GM21717 (cell line): ENCODE results near the gene ZNF236.
"Not testable (repeated sequence)": the region's sequence is repeated elsewhere in the genome, so short reads cannot be mapped to it uniquely, and the experiment has no call there.

Experiments used
- ATAC-seq: cut with Tn5 transposase; IDR thresholded peaks from one replicate; pipeline ENCODE4 v1.9.1; 2021; ENCODE audit warnings: mild to moderate bottlenecking, moderate library complexity; ENCODE audit not compliant: unreplicated experiment

ZNF236 gene

DNA sequence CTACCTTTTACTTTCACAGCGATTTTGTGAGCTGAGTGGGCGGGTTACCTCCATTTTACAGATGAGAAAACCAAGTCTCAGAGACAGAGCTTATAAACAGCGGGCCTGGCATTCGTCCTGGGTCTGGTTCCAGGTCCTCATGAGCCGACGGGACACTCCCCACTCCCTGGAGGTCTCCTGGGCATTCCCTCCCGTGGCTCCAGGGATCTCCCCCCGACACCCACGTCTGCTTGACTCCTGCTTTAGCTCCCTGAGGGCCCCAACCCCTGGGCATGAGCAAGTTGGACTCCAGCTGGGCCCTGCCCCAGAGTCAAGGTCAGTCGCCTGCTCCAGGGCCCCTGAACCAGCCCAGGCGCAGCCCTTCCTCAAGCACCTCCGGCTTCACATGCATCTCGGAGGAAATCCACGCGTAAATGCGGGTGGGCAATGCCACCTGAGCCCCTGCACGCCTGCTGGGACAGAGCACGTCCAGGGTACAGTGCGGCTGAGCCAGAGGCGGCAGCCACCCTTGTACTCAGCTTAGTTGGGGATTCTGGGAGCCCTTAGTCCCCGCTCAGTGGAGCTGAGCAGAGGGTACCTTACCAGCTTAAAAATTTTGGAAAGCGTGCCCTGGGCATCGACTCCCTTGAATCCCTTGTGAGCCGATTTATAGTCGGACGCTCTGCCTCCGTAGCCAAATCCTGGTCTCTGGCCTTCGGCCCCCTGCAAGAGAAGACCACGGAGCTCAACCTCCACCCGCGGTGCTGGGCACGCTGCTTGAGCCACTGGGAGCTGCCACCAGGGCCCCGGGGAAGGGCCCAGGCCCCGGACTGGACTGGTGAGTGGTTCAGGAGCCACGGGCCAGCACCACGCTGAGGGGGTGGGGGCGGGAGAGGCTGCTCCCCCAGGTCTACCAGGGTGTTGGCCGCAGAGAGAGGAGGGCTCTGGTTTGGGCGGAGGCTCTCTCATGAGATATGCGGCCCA lies 162.1 kb downstream of the ZNF236 start:
- ATAC-seq, result no peak

DNA sequence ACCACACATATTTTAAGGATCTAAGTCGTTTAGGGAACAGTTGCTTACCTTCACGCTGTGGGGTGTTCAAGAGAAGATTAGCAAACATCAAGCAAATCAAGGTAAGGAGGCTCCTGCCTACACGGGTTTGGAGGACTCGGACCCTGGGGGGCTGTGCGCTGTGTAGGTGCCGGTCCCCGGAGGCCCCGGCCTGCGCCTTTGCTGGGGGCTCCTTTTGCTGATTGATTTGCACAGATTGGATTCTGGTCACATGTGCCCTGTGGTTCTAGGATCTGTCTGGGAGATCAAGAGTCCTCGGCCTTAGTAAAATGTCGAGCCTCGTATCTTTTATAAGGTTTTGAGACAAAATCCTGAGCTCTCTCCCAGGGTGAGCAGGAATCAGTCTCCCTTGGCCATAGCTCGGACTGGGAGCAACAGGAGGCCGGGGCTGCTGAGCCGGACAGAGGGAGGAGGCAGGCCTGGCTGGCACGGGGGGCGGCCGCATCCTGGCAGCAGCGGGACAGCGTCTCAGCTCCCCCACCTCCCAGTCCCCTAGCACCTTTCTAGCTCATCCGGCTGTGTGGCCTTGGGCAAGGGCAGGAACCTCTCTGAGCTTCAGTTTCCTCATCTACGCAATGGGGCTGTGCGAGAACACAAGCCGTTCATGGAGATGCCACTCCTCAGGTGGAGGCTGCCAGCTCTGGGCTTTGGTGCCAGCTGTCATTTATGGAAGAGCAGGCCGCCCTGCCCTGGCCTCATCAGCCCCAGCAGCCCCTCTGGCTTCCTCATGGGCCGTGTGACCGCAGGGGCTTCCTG lies 163.0 kb downstream of the ZNF236 start:
- ATAC-seq, result no peak

DNA sequence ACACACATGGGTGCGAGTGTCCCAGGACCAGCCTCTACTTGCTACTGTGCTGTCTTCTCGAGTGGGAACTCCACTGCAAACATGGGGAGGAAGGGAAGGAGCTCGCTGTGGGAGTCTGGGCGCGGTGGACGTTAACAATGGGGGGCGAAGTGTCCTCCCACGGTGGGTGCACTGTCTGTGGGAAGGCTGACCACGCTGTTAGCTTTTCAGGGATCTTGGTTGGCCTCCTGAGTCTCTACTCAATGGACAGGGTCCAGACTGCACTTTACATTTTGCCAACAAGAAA lies 163.5 kb downstream of the ZNF236 start:
- ATAC-seq, result no peak

DNA sequence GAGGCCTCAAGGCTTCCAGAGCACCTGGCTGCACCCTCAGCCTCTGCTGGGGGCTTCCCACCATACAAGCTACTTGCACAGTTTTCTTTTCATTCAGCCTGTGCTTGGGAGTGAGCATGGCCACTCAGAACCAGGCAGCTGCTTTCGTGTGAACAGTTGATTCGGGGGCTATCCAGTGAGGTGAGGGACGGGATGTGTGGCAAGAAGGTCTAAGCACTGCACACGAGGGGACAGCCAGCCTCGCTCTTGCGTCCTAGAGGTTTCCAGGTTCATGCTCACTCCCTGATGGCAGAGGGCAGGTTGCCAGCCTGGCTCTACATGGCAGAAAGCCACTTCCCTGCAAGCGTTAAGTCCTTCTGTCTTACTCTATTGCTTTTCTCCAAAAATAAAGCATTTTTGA lies 164.0 kb downstream of the ZNF236 start:
- no peak for ATAC-seq

DNA sequence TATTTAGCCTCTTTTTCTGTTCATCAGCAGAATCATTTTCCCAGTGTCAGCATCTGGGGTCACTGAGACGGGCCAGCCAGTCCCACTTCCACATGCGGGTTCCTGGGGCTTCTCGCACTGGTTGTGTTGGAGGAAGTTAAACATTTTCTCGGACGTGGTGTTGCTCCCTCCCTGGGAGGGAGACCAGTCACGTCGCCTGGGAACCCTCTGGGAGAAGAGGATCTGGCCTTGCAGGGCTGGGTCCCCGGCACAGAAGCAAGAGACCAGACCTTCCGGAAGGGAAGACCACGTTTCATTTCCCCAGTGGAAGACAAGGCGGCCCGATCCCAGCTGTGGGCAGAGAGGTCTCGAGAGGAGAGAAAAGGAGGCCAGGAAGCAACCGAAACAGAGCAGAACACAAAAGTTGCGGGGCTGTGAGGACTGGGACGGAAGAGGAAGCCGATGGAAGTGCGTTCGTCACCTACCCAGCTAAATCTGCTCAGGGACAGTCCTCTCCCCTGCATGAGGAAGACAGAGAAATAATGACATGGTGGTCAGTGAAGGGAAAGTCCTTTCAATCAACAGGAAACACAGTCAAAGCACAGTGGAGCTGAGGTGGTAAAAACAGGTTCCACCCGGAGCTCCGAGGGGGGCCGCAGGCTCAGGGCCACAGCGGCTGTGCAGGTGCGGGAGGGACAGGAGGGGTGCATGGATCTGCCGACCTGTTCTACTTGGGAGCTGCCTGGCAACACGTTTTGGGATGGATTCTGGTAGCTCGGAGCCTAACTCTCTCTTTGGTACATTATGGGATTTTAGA lies 165.9 kb downstream of the ZNF236 start:
- ATAC-seq, result no peak

DNA sequence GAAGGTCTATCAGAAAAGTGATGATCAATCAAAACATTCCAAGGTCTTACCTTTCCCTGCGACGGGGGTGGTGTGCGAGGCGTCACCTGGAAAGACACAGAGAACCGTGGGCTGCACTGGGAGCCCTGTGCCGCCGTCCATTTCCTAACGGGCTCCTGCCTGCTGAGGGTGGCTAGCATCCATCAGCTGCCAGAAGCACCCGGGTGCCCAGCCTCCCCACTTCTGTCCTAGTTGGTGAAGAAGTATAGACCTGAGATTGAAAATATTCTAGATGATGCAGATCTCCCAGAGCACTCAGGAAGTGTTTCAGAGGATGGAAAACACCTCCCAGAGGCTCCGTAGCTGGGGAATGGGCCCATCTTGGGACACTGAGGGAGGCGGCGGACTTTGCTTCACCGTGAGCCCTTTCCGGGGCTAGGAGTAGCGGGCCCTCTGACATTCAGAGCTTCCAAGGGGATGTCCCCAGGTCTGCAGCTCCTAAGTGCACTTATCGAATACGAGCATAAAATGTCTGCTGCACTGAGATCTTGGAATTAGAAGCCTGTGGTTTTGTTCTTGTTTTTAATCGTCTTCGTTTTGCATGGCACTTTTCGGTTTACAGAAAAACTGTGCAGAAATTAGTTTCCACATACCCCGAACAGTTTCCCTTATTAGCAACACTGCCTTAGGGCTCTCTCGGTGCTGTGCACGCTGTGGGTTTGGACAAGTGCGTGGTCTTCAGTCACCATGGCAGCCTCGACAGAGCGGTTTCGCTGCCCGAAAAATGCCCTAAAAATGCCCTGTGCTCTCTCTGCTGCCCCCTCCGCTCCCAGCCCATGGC lies 166.7 kb downstream of the ZNF236 start:
- ATAC-seq, result no peak

DNA sequence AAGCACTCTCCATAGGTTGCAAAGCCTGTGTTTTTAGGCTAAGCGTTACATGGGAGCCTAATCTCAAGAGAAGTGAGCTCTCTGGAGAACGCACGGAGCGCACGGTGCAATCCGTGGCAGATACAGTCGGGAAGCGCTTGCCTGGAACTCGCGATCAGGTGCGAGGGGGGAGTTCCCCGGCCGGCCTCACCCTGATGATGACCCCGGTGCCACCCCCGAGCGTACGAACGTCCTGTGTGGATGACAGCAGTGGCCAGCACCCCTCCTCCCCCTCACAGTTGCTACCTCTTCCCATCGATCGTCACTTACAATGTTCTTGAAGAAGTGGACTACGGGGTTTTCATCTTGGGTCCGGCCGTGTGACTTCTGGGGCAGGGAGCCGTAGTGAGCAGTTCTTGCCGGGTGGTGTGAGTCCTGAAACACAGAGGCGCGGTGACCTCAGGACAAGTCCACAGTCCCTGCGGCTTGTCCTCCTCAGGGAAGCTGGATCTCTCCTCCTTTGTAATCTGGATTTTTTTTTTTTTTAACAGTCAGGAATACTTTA lies 167.4 kb downstream of the ZNF236 start:
- ATAC-seq, result no peak

DNA sequence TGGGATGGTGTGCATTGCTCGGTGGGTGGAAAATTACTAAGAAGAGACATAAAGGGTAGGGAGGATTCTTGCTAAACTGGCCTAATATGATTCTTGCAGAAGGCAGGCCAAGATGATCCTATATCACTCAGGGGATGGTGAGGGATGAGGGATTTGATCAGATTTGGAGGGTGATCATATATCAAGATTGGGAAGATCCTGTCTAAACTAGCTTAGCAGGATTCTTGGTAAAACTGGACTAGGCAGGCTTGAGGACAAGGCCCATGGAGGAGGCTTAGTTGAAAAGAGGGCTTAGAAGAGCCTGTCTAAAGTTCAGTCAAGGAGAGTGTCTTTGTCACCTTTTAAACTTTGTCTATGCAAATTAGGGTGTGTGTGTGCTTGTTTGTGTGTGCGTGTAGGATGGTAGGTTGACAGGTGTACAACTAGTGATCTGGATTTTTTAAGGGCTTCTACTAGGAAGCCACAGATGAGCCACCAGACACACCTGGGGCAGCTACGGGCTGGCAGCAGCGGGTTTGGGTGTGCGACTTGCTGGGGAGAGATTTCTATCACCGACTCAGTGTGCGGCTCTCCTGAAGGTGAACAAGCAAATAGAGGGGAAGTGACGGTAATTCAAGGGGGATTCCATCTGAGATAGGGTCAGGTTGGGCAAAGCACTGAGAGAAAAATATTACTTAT lies 168.1 kb downstream of the ZNF236 start:
- not testable (repeated sequence) for ATAC-seq

DNA sequence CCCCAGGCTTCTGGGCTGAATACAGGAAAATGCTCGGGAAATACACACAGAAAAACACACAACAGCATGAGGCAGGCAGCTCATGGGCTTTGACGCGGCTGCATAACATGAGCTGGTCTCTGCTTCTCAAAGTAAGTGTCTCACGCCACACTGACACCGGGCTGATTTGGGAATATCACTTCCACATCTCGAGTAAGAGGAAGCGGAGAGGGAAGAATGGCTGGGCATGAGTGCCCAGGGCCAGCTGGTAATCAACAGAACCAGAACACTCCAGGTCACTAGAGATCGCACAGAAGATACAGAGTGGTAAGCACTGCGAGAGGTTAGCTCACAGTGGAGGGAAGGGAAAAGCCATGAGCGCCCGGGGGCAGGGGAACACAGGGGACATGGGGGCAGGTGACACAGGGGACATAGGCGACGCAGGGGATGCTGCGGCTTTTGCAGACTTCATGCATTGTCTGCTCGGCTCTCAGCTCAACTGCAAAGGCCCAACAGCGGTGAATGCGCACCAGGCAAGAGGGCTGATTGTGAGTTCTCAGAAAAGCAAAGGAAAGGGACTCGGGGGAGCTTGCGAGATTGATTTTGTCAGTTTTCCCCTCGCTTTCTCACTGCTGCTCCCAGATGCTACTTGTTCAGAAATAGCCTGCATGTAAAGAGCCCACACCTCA lies 168.8 kb downstream of the ZNF236 start:
- no peak for ATAC-seq

DNA sequence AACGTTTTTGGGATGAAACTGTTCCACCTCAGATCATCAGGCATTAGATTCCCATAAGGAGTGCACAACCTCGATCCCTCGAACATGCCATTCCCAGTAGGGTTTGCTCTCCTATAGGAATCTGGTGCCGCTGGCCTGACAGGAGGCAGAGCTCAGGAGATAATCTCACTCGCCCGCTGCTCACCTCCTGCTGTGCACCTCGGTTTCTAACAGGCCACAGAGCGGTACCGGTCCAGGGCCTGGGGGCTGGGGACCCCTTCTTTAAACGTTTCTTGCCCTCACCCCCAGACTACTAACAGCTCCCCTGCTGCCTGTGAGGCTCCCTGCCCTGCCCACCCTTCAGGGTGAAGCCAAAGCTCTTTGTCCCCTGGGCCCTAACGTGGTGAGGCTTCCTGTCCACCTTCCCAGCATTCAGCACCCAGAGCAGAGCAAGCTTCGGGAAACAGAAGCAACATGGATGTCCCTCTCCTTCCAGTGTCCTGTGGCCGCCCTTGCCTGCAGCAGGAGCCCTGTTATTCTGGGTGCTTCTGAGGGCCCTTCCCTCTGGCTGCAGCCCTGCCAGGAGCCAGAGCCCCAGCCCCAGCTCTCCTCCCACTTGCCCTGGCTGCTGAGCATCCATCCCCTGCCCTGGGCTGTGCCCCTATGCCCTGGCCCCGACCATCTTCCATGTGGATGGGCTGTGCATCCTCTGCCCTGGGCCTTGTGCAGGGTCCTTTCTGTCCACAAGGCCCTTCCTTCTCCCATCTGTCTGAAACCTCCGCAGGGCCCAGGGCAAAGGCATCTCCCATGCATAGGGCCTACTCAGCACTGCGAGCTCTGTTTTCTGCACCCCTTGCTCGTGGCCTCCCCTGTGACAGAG lies 170.1 kb downstream of the ZNF236 start:
- ATAC-seq, result no peak

DNA sequence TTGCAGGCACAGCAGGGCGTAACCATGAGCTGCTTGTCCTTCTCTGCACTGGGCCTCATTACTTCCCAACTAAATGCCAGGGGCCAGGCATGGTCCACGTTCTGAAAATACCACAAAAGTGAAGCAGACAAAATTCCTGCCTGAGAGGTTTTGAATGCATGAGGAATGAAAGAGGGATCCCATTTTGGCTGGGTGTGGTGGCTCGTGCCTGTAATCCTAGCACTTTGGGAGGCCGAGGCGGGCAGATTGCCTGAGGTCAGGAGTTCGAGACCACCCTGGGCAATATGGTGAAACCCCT lies 170.7 kb downstream of the ZNF236 start:
- no peak for ATAC-seq

DNA sequence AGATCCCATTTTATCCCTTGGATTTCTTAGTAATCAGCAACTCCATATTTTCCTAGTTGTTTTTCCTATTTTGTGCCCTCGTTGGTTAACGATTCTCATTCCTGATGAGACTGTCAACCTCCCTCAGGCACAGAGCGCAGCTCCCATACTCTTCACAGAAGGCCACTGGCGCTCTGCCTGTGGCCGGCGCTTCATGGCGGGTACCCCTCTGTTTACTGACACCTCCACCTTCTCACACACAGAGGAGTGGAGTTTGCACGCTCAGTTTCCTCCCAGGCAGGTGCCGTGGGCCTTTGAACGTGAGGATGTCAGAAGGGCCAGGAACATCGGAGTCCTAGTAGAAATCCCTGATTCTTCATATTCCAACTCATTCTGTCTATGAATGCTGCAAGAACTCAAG lies 171.2 kb downstream of the ZNF236 start:
- ATAC-seq, result no peak

DNA sequence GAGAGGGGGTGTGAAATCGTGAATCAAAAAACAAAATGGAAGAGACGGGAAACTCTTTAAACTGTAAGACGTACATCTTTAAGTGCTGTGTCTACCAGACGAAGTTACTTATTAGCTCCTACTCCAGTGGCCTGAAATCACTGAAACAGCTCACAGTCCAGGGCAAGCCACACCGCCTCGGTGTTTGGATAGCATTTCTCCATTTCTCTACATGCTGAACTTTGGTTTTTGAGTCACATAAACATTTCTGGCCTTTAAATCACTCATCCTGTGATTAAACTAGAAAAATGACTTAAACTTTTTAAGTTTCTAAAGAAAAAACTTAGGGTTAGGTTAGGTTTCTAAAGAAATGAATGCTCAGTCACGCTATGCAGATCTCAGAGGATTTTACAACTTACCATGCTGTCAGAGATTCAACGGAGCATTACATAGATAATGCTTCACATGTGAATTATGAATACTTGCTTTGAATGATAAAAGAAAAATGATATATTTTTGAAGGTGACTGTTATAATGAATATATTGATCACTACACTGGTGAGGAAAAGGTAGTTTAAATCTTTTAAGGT lies 171.8 kb downstream of the ZNF236 start:
- no peak for ATAC-seq

DNA sequence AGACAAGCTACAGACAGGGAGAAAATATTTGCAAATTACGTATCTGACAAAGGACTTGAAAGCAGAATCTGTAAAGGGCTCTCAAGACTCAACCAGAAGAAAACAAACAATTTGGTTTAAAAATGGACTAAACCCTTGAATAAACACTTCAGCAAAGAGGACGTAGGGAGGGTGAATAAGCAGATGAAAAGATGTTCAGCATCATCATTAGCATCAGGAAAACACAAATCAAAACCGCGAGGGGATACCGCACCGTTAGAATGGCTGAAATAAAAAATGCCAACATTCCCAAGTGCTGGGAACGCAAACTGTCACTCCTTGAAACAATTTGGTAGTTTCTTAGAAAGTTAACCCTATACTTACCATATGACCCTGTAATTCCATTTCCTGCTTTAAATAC lies 173.5 kb downstream of the ZNF236 start:
- ATAC-seq, result no peak

DNA sequence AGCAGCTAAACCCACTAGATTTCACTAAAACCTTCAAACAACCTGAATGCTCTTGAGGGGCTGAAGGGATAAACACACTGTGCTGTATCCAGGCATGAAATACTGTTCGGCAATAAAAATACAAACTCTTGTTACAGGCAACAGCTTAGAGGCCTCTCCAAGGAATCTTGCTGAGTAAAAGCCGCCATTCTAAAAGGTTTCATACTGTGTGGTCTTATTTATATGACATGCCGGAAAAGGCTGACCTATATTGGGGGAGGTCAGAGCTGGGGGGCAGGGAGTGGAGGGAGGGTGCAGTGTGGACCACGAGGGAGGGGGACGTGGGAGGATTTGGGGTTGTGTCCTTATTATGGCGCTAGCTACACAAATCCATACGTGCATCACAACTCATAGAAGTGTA lies 174.1 kb downstream of the ZNF236 start:
- no peak for ATAC-seq

DNA sequence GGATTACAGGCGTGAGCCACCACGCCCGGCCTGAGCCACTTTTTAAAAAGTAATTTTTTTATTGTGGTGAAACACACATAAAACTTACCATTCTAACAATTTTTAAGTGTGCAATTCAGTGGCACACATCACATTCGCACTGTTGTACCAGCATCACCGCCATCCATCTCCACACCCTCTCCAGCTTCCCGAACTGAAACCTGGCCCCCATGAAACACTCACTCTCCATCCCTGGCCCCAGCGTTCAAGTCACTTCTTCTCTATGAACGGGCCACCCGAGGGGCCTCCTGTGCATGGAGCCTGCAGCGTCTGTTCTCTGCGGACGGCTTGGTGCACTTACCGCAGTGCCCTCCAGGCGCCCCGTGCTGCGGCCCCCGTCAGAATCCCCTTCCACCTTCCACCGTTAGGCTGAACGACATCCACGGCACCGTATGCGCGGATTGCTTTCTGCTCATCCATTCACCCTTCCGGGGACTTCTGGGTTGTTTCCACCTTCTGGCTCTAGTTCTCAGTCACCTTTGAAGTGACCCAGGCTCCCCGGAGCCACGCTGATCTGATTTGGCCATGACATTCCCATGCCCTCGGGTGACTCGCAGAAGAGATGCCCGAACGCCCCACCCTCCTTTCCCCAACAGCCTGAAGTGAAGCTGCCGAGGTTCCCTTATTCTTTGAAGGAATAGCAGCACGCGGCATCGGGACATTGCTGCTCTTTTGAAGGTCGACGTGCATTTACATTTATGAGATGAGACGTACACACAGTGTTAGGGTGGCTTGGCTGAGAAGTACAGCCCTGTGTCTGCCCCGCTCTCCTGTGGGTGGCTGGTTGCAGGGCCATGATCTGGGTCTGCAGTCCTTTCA lies 175.8 kb downstream of the ZNF236 start:
- ATAC-seq, result no peak

DNA sequence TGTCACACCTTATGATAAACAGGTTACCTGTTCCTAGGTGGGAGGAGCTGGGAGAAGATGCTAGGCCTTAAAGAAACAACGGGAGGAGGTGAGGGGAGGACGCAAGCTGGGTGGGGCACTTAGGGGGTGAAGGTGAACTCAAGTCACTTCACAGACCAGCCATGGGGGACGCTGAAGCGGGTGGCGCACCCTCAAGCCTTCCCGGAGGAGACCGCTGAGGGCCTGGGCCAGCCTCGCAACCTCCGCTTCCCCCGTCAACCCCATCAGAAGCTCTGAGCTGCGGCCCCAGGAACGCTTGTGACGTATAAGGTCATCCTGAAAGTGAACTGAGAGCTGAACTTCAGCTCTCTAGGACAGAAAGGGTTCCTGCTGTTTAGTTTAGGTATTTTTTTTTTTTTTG lies 176.7 kb downstream of the ZNF236 start:
- no peak for ATAC-seq
